OCI-LY1 (cell line): ENCODE data around the gene TACR2.

Experiments used
- H2AFZ ChIP-seq: fragments of 200-600 bp; sonication (generic), shearing (Covaris generic); 2 replicates; pipeline ENCODE4 v1.6.0; 2014; ENCODE audit warnings: antibody characterized with exemption, mild to moderate bottlenecking, low read length
- H3F3A ChIP-seq: fragments of 200-600 bp; sonication (generic), shearing (Covaris generic); 2 replicates; pipeline ENCODE4 v1.6.0; 2014; ENCODE audit warnings: mild to moderate bottlenecking, antibody characterized with exemption, low read length, moderate library complexity; ENCODE audit not compliant: insufficient read depth
- H3K27ac ChIP-seq: fragments of 200-600 bp; sonication (generic); 2 replicates; pipeline ENCODE4 v1.5.1; 2014; ENCODE audit warnings: low read length, mixed run types, mild to moderate bottlenecking, low read depth; ENCODE audit not compliant: poor library complexity, severe bottlenecking
- H3K27me3 ChIP-seq: fragments of 200-600 bp; sonication (generic); 2 replicates; pipeline ENCODE4 v1.6.0; 2014; ENCODE audit warnings: antibody characterized with exemption, mild to moderate bottlenecking, low read length, moderate library complexity; ENCODE audit not compliant: insufficient read depth
- H3K36me3 ChIP-seq: fragments of 200-600 bp; sonication (generic); 2 replicates; pipeline ENCODE4 v1.6.1; 2014; ENCODE audit warnings: mild to moderate bottlenecking, antibody characterized with exemption, low read length, moderate library complexity, mixed read lengths; ENCODE audit not compliant: insufficient read depth
- H3K4me1 ChIP-seq: fragments of 200-600 bp; sonication (generic); 2 replicates; pipeline ENCODE4 v1.5.1; 2014; ENCODE audit warnings: mild to moderate bottlenecking, low read length, moderate library complexity; ENCODE audit not compliant: insufficient read depth, severe bottlenecking
- H3K4me2 ChIP-seq: fragments of 200-600 bp; sonication (generic), shearing (Covaris generic); 2 replicates; pipeline ENCODE4 v1.6.1; 2014; ENCODE audit warnings: low read length
- H3K4me3 ChIP-seq: fragments of 200-600 bp; sonication (generic); 2 replicates; pipeline ENCODE4 v1.5.1; 2014; ENCODE audit warnings: low read length, low read depth, mild to moderate bottlenecking, mixed read lengths; ENCODE audit not compliant: poor library complexity, severe bottlenecking
- H3K79me2 ChIP-seq: fragments of 200-600 bp; shearing (Covaris generic); 2 replicates; pipeline ENCODE4 v1.6.1; 2016; ENCODE audit warnings: mixed run types, low read length, mixed read lengths; ENCODE audit not compliant: insufficient read depth
- H3K9ac ChIP-seq: fragments of 200-600 bp; sonication (generic), shearing (Covaris generic); 2 replicates; pipeline ENCODE4 v1.6.1; 2014; ENCODE audit warnings: mild to moderate bottlenecking, low read length, mixed read lengths
- H3K9me2 ChIP-seq: fragments of 200-600 bp; sonication (generic), shearing (Covaris generic); 2 replicates; pipeline ENCODE4 v1.6.1; 2014; ENCODE audit warnings: low read depth, mild to moderate bottlenecking, low read length, mixed read lengths
- H3K9me3 ChIP-seq: fragments of 200-600 bp; shearing (Covaris generic); 2 replicates; pipeline ENCODE4 v1.6.1; 2014; ENCODE audit warnings: low read length, mixed read lengths
- H4K20me1 ChIP-seq: fragments of 200-600 bp; sonication (generic), shearing (Covaris generic); 2 replicates; pipeline ENCODE4 v1.6.0; 2016; ENCODE audit warnings: mild to moderate bottlenecking, low read length; ENCODE audit not compliant: insufficient read depth
- EZH2 ChIP-seq: fragments of 200-600 bp; sonication (generic), shearing (Covaris generic); IDR thresholded peaks from 2 replicates; pipeline ENCODE4 v1.8.0; 2017; ENCODE audit warnings: borderline replicate concordance, mixed run types, mild to moderate bottlenecking, antibody characterized with exemption, low read length, moderate library complexity, mixed read lengths
- TF ChIP-seq, protein P1 (sequence below): fragments of 200-600 bp; sonication (generic), shearing (Covaris generic); IDR thresholded peaks from 2 replicates; pipeline ENCODE4 v1.5.1; 2017; ENCODE audit warnings: mild to moderate bottlenecking, antibody characterized with exemption, low read length, moderate library complexity, mixed read lengths

The TACR2 gene

DNA sequence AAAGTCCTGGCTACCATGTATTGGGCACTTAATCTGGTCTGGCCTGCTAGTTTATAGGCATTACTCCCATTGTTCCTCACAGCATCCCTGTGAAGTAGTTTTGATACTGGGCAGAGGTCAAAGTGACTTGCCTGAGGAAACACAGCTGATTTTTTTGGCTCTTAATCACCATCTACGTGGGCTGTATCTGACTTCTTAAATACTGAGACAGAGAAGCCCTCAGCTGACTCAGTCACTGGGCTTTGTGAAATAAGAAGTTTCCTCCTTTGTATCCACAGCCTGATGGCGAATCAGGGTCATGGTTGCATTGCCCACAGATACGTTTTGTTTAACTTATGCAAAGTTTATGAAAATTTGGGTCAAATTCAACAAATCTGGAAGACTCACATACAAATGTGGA, 13.2 kb downstream of the TACR2 start:
- no peak overlapping the region for H3K4me2 ChIP-seq
- no peaks in the 10 kb centered on the region for H3K9me2 ChIP-seq
- no peaks in the 10 kb centered on the region for H3K27me3 ChIP-seq
- no peak overlapping the region for H3K27ac ChIP-seq
- no peaks in the 10 kb centered on the region for H3K79me2 ChIP-seq
- TF ChIP-seq, protein P1, sequence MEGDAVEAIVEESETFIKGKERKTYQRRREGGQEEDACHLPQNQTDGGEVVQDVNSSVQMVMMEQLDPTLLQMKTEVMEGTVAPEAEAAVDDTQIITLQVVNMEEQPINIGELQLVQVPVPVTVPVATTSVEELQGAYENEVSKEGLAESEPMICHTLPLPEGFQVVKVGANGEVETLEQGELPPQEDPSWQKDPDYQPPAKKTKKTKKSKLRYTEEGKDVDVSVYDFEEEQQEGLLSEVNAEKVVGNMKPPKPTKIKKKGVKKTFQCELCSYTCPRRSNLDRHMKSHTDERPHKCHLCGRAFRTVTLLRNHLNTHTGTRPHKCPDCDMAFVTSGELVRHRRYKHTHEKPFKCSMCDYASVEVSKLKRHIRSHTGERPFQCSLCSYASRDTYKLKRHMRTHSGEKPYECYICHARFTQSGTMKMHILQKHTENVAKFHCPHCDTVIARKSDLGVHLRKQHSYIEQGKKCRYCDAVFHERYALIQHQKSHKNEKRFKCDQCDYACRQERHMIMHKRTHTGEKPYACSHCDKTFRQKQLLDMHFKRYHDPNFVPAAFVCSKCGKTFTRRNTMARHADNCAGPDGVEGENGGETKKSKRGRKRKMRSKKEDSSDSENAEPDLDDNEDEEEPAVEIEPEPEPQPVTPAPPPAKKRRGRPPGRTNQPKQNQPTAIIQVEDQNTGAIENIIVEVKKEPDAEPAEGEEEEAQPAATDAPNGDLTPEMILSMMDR: no peak
- TF ChIP-seq EZH2: no peak
- no peaks in the 10 kb centered on the region for H3F3A ChIP-seq
- H3K36me3 ChIP-seq: peaks cover 24% of the 10 kb centered on the region
- no peaks in the 10 kb centered on the region for H3K9me3 ChIP-seq
- peaks cover 7% of the 10 kb centered on the region for H3K4me1 ChIP-seq
- H3K4me3 ChIP-seq: no peak overlapping the region
- H3K9ac ChIP-seq: no peak overlapping the region
- H4K20me1 ChIP-seq: no peaks in the 10 kb centered on the region
- H2AFZ ChIP-seq: no peak overlapping the region

DNA sequence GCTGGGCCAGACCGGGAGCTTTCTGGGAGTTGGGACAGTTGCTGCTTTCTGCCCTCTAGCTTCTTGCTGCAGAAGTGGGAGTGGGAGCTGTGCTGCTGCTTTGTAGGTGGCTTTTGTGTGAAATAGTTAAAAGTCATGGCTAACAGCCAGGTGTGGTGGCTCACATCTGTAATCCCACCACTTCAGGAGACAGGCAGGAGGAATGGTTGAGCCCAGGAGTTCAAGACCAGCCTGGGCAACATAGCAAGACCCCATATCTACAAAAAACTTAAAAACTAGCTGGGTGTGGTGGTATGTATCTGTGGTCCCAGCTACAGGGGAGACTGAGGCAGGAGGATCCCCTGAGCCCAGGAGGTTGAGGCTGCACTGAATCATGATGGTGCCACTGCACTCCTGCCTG, 13.7 kb downstream of the TACR2 start:
- Histone ChIP-seq H3K9ac (no peak overlapping the region), H3K79me2 (no peaks in the 10 kb centered on the region), H3K4me1 (peaks cover 3% of the 10 kb centered on the region), H3K4me3 (no peak overlapping the region), H2AFZ (no peak overlapping the region), H3F3A (no peaks in the 10 kb centered on the region), H3K9me3 (no peaks in the 10 kb centered on the region), H3K27ac (no peak overlapping the region), H3K27me3 (no peaks in the 10 kb centered on the region), H4K20me1 (no peaks in the 10 kb centered on the region), H3K36me3 (peaks cover 28% of the 10 kb centered on the region), H3K4me2 (no peak overlapping the region), H3K9me2 (no peaks in the 10 kb centered on the region)
- no peak for TF ChIP-seq EZH2
- TF ChIP-seq, protein P1: no peak

GRCh38 chr10:69402386-69402785, 14.3 kb downstream of the TACR2 start:
- Histone ChIP-seq H3K36me3 (peaks cover 29% of the 10 kb centered on the region), H3K9me3 (no peaks in the 10 kb centered on the region), H3K4me3 (no peak overlapping the region), H4K20me1 (no peaks in the 10 kb centered on the region), H3F3A (no peaks in the 10 kb centered on the region), H3K27me3 (no peaks in the 10 kb centered on the region), H2AFZ (no peak overlapping the region), H3K4me2 (no peak overlapping the region), H3K4me1 (no peaks in the 10 kb centered on the region), H3K79me2 (no peaks in the 10 kb centered on the region), H3K9ac (no peak overlapping the region), H3K27ac (no peak overlapping the region), H3K9me2 (no peaks in the 10 kb centered on the region)
- TF ChIP-seq, protein P1: no peak
- no peak for TF ChIP-seq EZH2
